NOMO-1 (cell line): Measurements from ENCODE around the gene SUSD1.
"Not testable (repeated sequence)": the region's sequence is repeated elsewhere in the genome, so short reads cannot be mapped to it uniquely, and the experiment has no call there.

Source experiments
- DNase-seq, 2 experiments: peaks; one replicate each; lab custom pipeline; 2025; ENCODE audit not compliant: unreplicated experiment in 2 of 2; lab: John Stamatoyannopoulos, UW

The SUSD1 gene

GRCh38 chr9:112174222-112174964, 704 bp downstream of the SUSD1 start:
- peak; percentile 89 to 91 for DNase-seq

- DNase-seq, result no peak
Measured at GRCh38 chr9:112173489-112174221, 1.4 kb downstream of the SUSD1 start.

- no peak for DNase-seq
Measured at GRCh38 chr9:112170968-112171367, 4.1 kb downstream of the SUSD1 start.

GRCh38 chr9:112170235-112170634, 4.9 kb downstream of the SUSD1 start:
- DNase-seq, result no peak

GRCh38 chr9:112169368-112169767, 5.7 kb downstream of the SUSD1 start:
- no peak for DNase-seq

- no peak for DNase-seq
Measured at GRCh38 chr9:112168197-112168596, 6.9 kb downstream of the SUSD1 start.

GRCh38 chr9:112166176-112167140, 8.6 kb downstream of the SUSD1 start:
- DNase-seq, result no peak

- peak; percentile 27 to 81 for DNase-seq
Measured at GRCh38 chr9:112162621-112163413, 12.3 kb downstream of the SUSD1 start.

GRCh38 chr9:112159781-112160180, 15.3 kb downstream of the SUSD1 start:
- DNase-seq, result no peak

GRCh38 chr9:112158656-112159367, 16.3 kb downstream of the SUSD1 start:
- DNase-seq, result no peak

GRCh38 chr9:112157961-112158360, 17.1 kb downstream of the SUSD1 start:
- DNase-seq, result no peak

GRCh38 chr9:112157087-112157486, 18.0 kb downstream of the SUSD1 start:
- no peak for DNase-seq

- DNase-seq, result no peak
Measured at GRCh38 chr9:112149211-112149610, 25.9 kb downstream of the SUSD1 start.

GRCh38 chr9:112145886-112146285, 29.2 kb downstream of the SUSD1 start:
- no peak for DNase-seq

- no peak for DNase-seq
Measured at GRCh38 chr9:112144807-112145206, 30.3 kb downstream of the SUSD1 start.

- no peak for DNase-seq
Measured at GRCh38 chr9:112142420-112142819, 32.7 kb downstream of the SUSD1 start.

- DNase-seq, result no peak
Measured at GRCh38 chr9:112140936-112141335, 34.2 kb downstream of the SUSD1 start.

GRCh38 chr9:112137066-112137465, 38.0 kb downstream of the SUSD1 start:
- no peak for DNase-seq

GRCh38 chr9:112135706-112136105, 39.4 kb downstream of the SUSD1 start:
- no peak for DNase-seq

GRCh38 chr9:112133806-112134205, 41.3 kb downstream of the SUSD1 start:
- DNase-seq, result not testable (repeated sequence)
